ES-I3 (cell line): Measurements from ENCODE around the gene INTU.

Experiments
- H3K36me3 ChIP-seq: 2 replicates; pipeline ENCODE4 v1.6.1; 2013; ENCODE audit warnings: mild to moderate bottlenecking, low read length, control low read depth, moderate library complexity; ENCODE audit not compliant: insufficient read depth
- H3K4me1 ChIP-seq: 2 replicates; pipeline ENCODE4 v1.6.1; 2013; ENCODE audit warnings: mild to moderate bottlenecking, control low read depth, low read length; ENCODE audit not compliant: insufficient read depth
- H3K9ac ChIP-seq: 2 replicates; pipeline ENCODE4 v1.6.1; 2013; ENCODE audit warnings: low read depth, mild to moderate bottlenecking, low read length, moderate library complexity
- H3K9me3 ChIP-seq: 2 replicates; pipeline ENCODE4 v1.6.1; 2013; ENCODE audit warnings: mild to moderate bottlenecking, low read length, moderate library complexity; ENCODE audit not compliant: control insufficient read depth, insufficient read depth

INTU gene

DNA sequence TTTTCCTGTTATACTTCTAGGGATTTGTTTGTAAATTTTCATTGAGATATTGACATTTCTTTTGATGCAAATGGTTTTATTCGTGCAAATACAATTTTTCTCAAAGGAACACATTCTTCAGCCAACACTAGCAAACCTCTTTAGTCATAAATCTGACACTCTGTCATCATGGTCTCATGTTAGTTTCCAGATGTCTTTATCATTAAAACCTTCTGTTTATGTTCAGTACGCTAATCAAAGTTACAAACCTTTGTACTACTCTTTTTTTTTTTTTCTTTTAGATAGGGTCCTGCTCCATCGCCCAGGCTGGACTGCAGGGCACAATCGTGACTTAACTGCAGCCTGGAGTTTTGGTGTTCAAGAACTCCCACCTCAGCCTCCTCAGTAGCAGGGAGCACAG, 104.5 kb downstream of the INTU start:
- Histone ChIP-seq H3K9ac (no peak overlapping the region), H3K36me3 (no peaks in the 10 kb centered on the region), H3K9me3 (peaks cover 8% of the 10 kb centered on the region), H3K4me1 (no peaks in the 10 kb centered on the region)

DNA sequence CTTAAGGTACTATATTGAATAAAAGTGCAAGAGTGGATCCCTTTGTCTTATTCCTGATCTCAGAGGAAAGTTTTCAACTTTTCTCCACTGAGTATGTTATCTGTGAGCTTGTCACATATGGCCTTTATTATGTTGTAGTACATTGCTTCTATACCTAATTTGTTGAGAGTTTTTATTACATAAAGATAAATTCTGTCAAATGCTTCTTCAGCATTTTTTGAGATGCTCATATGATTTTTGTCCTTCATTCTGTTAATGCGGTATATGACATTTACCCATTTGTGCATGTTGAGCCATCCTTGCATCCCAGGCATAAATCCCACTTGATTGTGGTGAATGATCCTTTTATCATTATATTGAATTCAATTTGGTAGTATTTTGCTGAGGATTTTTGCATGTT, 108.5 kb downstream of the INTU start:
- Histone ChIP-seq H3K9me3 (peaks cover 10% of the 10 kb centered on the region), H3K9ac (no peak overlapping the region), H3K36me3 (no peaks in the 10 kb centered on the region), H3K4me1 (no peaks in the 10 kb centered on the region)

DNA sequence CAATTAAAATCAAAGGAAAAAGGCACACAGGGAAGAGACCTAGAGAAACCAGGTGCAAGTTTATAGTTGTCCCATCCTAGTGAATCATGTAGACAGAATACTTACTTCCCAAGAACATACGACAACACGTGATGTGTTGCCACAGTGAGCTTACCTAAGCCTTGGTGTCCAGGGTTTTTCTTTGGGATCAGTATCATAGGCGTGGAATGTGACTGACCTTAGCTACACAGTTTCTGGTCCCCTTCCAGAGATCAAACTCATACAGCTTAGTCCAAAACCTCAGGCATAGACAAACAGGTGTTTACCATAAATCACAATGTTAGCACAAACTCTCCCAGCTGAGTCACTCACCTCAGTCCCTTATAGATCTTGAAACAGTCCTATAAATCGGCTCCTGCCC, 115.1 kb downstream of the INTU start:
- Histone ChIP-seq H3K9ac (no peak overlapping the region), H3K4me1 (no peaks in the 10 kb centered on the region), H3K9me3 (0 out of 2 replicates have a peak, but pooled peaks cover 3% of the 10 kb centered on the region), H3K36me3 (no peaks in the 10 kb centered on the region)

DNA sequence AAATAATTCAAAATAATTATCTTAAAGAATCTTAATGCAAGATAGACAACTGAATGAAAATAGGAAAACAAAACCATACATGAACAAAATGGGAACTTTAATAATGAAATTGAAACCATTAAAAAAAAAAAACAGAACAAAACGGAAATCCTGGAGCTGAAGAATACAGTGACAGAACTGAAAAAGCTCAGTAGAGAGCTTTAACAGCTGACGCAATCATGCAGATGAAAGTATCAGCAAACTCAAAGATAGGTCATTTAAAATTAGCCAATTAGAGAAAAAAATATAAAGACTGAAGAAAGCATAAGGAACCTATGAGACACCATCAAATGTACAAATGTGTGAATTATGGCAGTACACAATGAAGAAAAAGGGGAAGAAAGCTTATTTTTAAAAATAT, 116.2 kb downstream of the INTU start:
- no peaks in the 10 kb centered on the region for H3K36me3 ChIP-seq
- H3K9me3 ChIP-seq: 0 out of 2 replicates have a peak, but pooled peaks cover 3% of the 10 kb centered on the region
- H3K9ac ChIP-seq: no peak overlapping the region
- H3K4me1 ChIP-seq: no peaks in the 10 kb centered on the region

DNA sequence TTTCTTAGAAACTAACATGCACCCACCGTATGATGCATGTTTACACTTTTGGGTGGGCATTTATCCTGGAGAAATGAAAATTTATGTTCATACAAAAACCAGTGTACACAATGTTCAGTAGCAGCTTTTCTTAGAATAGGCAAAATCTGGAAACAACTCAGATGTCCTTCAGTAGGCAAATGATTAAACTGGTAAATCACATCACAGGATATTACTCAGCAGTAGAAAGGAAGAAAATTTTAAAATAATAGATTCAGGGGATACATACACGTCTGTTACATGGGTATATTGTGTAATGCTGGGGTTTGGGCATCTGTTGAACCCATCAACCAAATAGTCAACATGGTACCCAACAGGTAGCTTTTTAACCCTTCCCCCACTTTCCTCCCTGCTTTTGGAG, 124.1 kb downstream of the INTU start:
- Histone ChIP-seq H3K9me3 (no peaks in the 10 kb centered on the region; the same call in 1 of the 2 replicates), H3K4me1 (no peaks in the 10 kb centered on the region), H3K36me3 (no peaks in the 10 kb centered on the region), H3K9ac (no peak overlapping the region)

DNA sequence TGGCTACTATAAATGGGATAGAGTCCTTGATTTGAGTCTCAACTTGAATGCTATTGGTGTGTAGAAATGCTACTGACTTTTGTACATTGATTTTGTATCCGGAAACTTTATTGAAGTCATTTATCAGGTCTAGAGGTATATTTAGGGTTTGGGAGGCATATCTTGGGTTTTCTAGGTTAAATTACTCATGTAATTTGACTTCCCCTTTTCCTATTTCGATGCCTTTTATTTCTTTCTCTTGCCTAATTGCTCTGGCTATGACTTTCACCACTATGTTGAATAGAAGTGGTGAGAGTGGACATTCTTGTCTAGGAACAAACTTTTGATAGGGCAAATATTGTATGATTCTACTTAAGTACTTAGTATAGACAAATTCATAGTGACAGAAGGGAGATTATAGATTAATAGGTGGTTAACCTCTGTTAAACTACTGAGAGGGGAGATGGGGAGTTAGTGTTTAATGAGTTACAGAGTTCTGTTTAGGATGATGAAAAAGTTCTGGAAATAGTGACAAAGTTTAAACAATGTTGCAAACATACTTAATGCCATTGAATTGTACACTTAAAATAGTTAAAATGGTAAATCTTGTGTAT, 126.6 kb downstream of the INTU start:
- Histone ChIP-seq H3K4me1 (no peaks in the 10 kb centered on the region), H3K9me3 (no peaks in the 10 kb centered on the region; the same call in 1 of the 2 replicates), H3K9ac (no peak overlapping the region), H3K36me3 (no peaks in the 10 kb centered on the region)

DNA sequence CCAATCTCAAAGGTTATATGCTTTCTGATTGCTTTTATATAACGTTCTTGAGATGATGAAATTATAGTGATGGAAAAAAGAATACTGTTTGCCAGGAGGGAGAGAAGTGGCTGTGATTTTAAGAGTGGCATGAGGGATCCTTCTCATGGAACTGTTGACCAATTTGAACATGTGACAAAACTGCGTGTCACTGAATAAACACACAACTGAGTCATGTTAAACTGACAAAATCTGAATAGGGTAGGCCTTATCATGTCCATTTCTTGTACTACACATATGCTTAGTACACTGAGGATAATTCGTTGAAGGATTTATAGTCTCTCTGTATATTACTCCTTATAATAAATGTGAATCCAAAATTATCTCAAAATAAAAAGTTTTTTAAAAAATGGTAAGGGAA, 127.1 kb downstream of the INTU start:
- Histone ChIP-seq H3K9ac (no peak overlapping the region), H3K4me1 (no peaks in the 10 kb centered on the region), H3K9me3 (no peaks in the 10 kb centered on the region; the same call in 1 of the 2 replicates), H3K36me3 (no peaks in the 10 kb centered on the region)

DNA sequence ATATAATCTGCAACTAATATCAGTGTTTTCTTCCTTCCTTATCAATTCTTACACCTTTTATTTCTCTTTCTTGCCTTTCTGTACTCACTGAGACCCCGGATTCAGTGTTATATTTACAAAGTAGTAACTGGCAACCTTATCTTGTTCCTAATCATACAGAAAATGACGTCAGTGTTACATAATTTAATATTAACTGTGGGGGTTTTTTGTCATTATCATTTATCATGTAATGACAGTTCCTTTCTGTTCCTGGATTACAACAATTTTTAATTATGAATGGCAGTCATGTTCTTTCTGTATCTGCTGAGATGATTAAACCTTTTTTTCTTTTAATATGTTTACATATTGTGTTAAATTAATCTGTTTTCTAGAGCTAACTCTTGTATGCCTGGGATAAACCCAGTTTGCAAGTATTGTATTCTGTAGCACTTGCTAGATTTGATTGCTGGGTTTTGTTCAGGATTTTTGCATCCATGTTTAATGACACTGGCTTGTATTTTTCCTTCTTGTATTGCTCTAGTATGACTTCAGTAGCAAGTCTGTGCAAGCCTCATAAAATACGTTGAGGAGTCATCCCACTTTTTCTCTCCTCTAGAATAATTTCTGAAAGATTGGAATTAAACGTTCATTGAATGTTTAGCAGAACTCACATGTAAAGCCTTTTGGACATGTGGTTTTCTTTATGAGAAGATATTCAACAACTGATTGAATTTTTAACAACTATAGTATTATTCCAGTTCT, 138.9 kb downstream of the INTU start:
- Histone ChIP-seq H3K4me1 (peaks cover 4% of the 10 kb centered on the region; the same call in 1 of the 2 replicates), H3K9me3 (no peaks in the 10 kb centered on the region), H3K36me3 (no peaks in the 10 kb centered on the region), H3K9ac (no peak overlapping the region)

DNA sequence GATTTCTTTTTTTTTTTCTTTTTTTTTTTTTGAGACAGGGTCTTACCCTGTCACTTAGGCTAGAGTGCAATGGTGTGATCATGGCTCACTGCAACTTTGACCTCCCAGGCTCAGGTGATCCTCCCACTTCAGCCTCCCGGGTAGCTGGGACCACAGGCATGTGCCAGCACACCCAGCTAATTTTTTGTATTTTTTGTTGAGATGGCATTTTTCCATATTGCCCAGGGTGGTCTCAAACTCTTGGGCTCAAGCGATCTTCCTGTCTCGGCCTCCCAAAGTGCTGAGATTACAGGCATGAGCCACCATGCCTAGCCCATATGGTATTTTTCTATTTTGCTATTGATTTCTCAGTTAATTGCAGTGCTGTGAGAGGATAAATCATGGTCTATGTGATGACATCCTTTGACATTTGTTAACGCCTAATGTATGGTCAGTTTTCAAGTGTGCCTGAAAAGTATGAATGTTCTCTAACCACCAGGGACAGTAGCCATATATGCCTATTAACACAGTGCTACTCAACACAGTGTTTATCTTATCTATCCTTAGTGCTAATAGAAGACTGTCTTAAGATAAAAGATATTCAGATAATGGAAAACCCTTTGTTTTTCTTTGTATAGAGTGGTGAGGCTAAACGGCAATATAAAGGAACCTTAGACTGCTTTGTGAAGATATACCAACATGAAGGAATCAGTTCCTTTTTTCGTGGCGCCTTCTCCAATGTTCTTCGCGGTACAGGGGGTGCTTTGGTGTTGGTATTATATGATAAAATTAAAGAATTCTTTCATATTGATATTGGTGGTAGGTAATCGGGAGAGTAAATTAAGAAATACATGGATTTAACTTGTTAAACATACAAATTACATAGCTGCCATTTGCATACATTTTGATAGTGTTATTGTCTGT, 140.3 kb downstream of the INTU start:
- no peaks in the 10 kb centered on the region for H3K9me3 ChIP-seq
- peaks cover 5% of the 10 kb centered on the region; the same call in 1 of the 2 replicates for H3K4me1 ChIP-seq
- H3K9ac ChIP-seq: no peak overlapping the region
- H3K36me3 ChIP-seq: no peaks in the 10 kb centered on the region

DNA sequence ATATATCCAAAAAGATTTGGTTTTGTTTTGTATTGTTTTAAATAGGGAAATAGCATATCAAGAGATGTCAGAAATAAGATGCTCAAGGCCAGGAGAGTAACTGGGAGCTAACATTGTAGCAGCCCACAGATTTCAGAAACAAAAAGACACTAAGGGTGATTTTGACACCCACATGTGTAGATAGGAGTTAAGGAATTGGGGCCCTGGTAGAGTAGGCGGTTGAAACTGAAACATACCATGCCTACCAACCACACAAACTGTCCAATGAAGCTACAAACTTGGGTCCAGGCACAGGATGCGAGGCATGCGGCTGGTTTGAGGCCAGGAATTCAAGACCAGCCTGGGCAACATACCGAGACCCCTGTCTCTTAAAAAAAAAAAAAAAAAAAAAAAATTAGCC, 143.1 kb downstream of the INTU start:
- peaks cover 5% of the 10 kb centered on the region; the same call in 1 of the 2 replicates for H3K4me1 ChIP-seq
- H3K36me3 ChIP-seq: no peaks in the 10 kb centered on the region
- no peaks in the 10 kb centered on the region for H3K9me3 ChIP-seq
- no peak overlapping the region for H3K9ac ChIP-seq
